PFSK-1 (cell line): ENCODE data around the gene CRIP2.

ENCODE experiments used
- POLR2AphosphoS5 ChIP-seq: IDR thresholded peaks from 2 replicates; pipeline ENCODE4 v1.6.1; 2012; ENCODE audit warnings: low read depth, mild to moderate bottlenecking, control low read depth, low read length, moderate library complexity
- SIN3A ChIP-seq: IDR thresholded peaks from 2 replicates; pipeline ENCODE4 v1.6.1; 2012; ENCODE audit warnings: mild to moderate bottlenecking, low read length, moderate library complexity, borderline replicate concordance; ENCODE audit not compliant: insufficient read depth
- TAF1 ChIP-seq: IDR thresholded peaks from 2 replicates; pipeline ENCODE4 v1.6.1; 2012; ENCODE audit warnings: low read length, control low read depth, borderline replicate concordance; ENCODE audit not compliant: insufficient read depth
- TF ChIP-seq, protein P1 (sequence below), 2 experiments: IDR thresholded peaks; 2 replicates each; pipeline versions ENCODE4 v1.6.1 to v1.8.0; 2011 to 2012; ENCODE audit warnings: low read depth in 2 of 2, low read length in 2 of 2, control low read depth in 1 of 2, inconsistent platforms in 1 of 2, mild to moderate bottlenecking in 1 of 2, moderate library complexity in 1 of 2; ENCODE audit not compliant: insufficient read depth in 1 of 2

GRCh38 chr14:105432657-105433056 is 42.0 kb upstream of the CRIP2 start:
- no peak for TF ChIP-seq POLR2AphosphoS5
- TF ChIP-seq, protein P1, sequence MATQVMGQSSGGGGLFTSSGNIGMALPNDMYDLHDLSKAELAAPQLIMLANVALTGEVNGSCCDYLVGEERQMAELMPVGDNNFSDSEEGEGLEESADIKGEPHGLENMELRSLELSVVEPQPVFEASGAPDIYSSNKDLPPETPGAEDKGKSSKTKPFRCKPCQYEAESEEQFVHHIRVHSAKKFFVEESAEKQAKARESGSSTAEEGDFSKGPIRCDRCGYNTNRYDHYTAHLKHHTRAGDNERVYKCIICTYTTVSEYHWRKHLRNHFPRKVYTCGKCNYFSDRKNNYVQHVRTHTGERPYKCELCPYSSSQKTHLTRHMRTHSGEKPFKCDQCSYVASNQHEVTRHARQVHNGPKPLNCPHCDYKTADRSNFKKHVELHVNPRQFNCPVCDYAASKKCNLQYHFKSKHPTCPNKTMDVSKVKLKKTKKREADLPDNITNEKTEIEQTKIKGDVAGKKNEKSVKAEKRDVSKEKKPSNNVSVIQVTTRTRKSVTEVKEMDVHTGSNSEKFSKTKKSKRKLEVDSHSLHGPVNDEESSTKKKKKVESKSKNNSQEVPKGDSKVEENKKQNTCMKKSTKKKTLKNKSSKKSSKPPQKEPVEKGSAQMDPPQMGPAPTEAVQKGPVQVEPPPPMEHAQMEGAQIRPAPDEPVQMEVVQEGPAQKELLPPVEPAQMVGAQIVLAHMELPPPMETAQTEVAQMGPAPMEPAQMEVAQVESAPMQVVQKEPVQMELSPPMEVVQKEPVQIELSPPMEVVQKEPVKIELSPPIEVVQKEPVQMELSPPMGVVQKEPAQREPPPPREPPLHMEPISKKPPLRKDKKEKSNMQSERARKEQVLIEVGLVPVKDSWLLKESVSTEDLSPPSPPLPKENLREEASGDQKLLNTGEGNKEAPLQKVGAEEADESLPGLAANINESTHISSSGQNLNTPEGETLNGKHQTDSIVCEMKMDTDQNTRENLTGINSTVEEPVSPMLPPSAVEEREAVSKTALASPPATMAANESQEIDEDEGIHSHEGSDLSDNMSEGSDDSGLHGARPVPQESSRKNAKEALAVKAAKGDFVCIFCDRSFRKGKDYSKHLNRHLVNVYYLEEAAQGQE (IDR thresholded peaks at IDR 0.05; ENCODE audit: insufficient read depth in 1 of 2, low read depth in 2 of 2, low read length in 2 of 2): no peak
- TF ChIP-seq SIN3A: no peak
- no peak for TF ChIP-seq TAF1
